Duodenal mucosa (tissue), 2 donors: ENCODE measurements around the gene MARK3.

Source experiments
- H3K27ac ChIP-seq: one replicate; pipeline ENCODE4 v1.7.0; 2013; ENCODE audit warnings: low read depth, low read length
- H3K27me3 ChIP-seq, 2 donors: one replicate each; pipeline ENCODE4 v1.7.0; 2013; ENCODE audit warnings: low read length in 2 of 2, control low read depth in 1 of 2; ENCODE audit not compliant: insufficient read depth in 2 of 2, control insufficient read depth in 1 of 2
- H3K36me3 ChIP-seq, 2 donors: one replicate each; pipeline ENCODE4 v1.7.0; 2013; ENCODE audit warnings: low read length in 2 of 2, control low read depth in 1 of 2; ENCODE audit not compliant: insufficient read depth in 2 of 2, control insufficient read depth in 1 of 2
- H3K4me1 ChIP-seq, 2 donors: one replicate each; pipeline ENCODE4 v1.7.0; 2013; ENCODE audit warnings: low read length in 2 of 2, control low read depth in 1 of 2; ENCODE audit not compliant: insufficient read depth in 2 of 2, control insufficient read depth in 1 of 2
- H3K4me3 ChIP-seq, 2 donors: one replicate each; pipeline ENCODE4 v1.7.0; 2013; ENCODE audit warnings: low read length in 2 of 2, low read depth in 1 of 2
- H3K9ac ChIP-seq, 2 donors: one replicate each; pipeline ENCODE4 v1.7.0; 2013; ENCODE audit warnings: low read length in 2 of 2, low read depth in 1 of 2
- H3K9me3 ChIP-seq, 2 donors: one replicate each; pipeline ENCODE4 v1.7.0; 2013; ENCODE audit warnings: low read length in 2 of 2, control low read depth in 1 of 2; ENCODE audit not compliant: control insufficient read depth in 1 of 2

MARK3 gene

GRCh38 chr14:103433916-103434563 lies 48.8 kb downstream of the MARK3 start:
- no peaks in the 10 kb centered on the region for H3K27me3 ChIP-seq
- no peak overlapping the region for H3K9ac ChIP-seq
- H3K27ac ChIP-seq: no peak overlapping the region
- H3K9me3 ChIP-seq: no peaks in the 10 kb centered on the region
- no peak overlapping the region for H3K4me3 ChIP-seq
- H3K36me3 ChIP-seq: peaks cover 12 to 14% of the 10 kb centered on the region in 2 donors
- peaks cover 4% of the 10 kb centered on the region in 2 donors for H3K4me1 ChIP-seq

GRCh38 chr14:103434868-103435442 lies 49.7 kb downstream of the MARK3 start:
- Histone ChIP-seq H3K4me1 (no peaks in the 10 kb centered on the region), H3K9ac (no peak overlapping the region), H3K36me3 (peaks cover 12 to 14% of the 10 kb centered on the region in 2 donors), H3K9me3 (no peaks in the 10 kb centered on the region), H3K4me3 (no peak overlapping the region), H3K27ac (no peak overlapping the region), H3K27me3 (no peaks in the 10 kb centered on the region)

- H3K4me3 ChIP-seq: no peak overlapping the region
- H3K9me3 ChIP-seq: no peaks in the 10 kb centered on the region
- H3K27me3 ChIP-seq: no peaks in the 10 kb centered on the region
These were observed 51.3 kb downstream of the MARK3 start for GRCh38 chr14:103436533-103436932.

GRCh38 chr14:103442288-103442687 lies 57.1 kb downstream of the MARK3 start:
- Histone ChIP-seq H3K27me3 (no peaks in the 10 kb centered on the region), H3K27ac (no peak overlapping the region), H3K9me3 (no peaks in the 10 kb centered on the region), H3K4me3 (no peak overlapping the region), H3K36me3 (peaks cover 0 to 8% of the 10 kb centered on the region in 2 donors), H3K4me1 (no peaks in the 10 kb centered on the region), H3K9ac (no peak overlapping the region)

More at GRCh38 chr14:103436533-103436932, 51.3 kb downstream of the MARK3 start:
- Histone ChIP-seq H3K4me1 (no peaks in the 10 kb centered on the region), H3K27ac (no peak overlapping the region), H3K9ac (no peak overlapping the region), H3K36me3 (peaks cover 12 to 14% of the 10 kb centered on the region in 2 donors)

- Histone ChIP-seq H3K27ac (no peak overlapping the region), H3K4me3 (no peak overlapping the region), H3K4me1 (no peaks in the 10 kb centered on the region), H3K9me3 (no peaks in the 10 kb centered on the region), H3K36me3 (peaks cover 0 to 7% of the 10 kb centered on the region in 2 donors), H3K27me3 (no peaks in the 10 kb centered on the region), H3K9ac (no peak overlapping the region)
These were observed 57.9 kb downstream of the MARK3 start for GRCh38 chr14:103443111-103443510.

GRCh38 chr14:103444837-103445524 lies 59.8 kb downstream of the MARK3 start:
- Histone ChIP-seq H3K9me3 (no peaks in the 10 kb centered on the region), H3K27ac (no peak overlapping the region), H3K4me1 (no peaks in the 10 kb centered on the region), H3K4me3 (no peak overlapping the region), H3K9ac (no peak overlapping the region), H3K27me3 (no peaks in the 10 kb centered on the region), H3K36me3 (no peaks in the 10 kb centered on the region)

GRCh38 chr14:103445806-103446205 lies 60.6 kb downstream of the MARK3 start:
- Histone ChIP-seq H3K27ac (no peak overlapping the region), H3K36me3 (no peaks in the 10 kb centered on the region), H3K9ac (no peak overlapping the region), H3K27me3 (no peaks in the 10 kb centered on the region), H3K4me1 (no peaks in the 10 kb centered on the region), H3K4me3 (no peak overlapping the region), H3K9me3 (no peaks in the 10 kb centered on the region)

GRCh38 chr14:103448097-103448496 lies 62.9 kb downstream of the MARK3 start:
- H3K27me3 ChIP-seq: no peaks in the 10 kb centered on the region
- H3K9me3 ChIP-seq: no peaks in the 10 kb centered on the region
- peaks cover 0 to 8% of the 10 kb centered on the region in 2 donors for H3K36me3 ChIP-seq
- no peaks in the 10 kb centered on the region for H3K4me1 ChIP-seq
- no peak overlapping the region for H3K9ac ChIP-seq
- no peak overlapping the region for H3K4me3 ChIP-seq
- H3K27ac ChIP-seq: no peak overlapping the region

GRCh38 chr14:103449634-103450161 lies 64.5 kb downstream of the MARK3 start:
- Histone ChIP-seq H3K36me3 (peaks cover 0 to 14% of the 10 kb centered on the region in 2 donors), H3K4me3 (no peak overlapping the region), H3K9ac (no peak overlapping the region), H3K4me1 (no peaks in the 10 kb centered on the region), H3K27me3 (no peaks in the 10 kb centered on the region), H3K27ac (no peak overlapping the region), H3K9me3 (no peaks in the 10 kb centered on the region)

- Histone ChIP-seq H3K27me3 (no peaks in the 10 kb centered on the region), H3K4me3 (no peak overlapping the region), H3K4me1 (no peaks in the 10 kb centered on the region), H3K36me3 (peaks cover 0 to 14% of the 10 kb centered on the region in 2 donors), H3K9me3 (no peaks in the 10 kb centered on the region), H3K9ac (no peak overlapping the region), H3K27ac (no peak overlapping the region)
These were observed 65.2 kb downstream of the MARK3 start for GRCh38 chr14:103450416-103450815.
